ENCODE data around the gene PCDHGC3. TPM values are rescaled to one million over a fixed set of nuclear protein-coding genes. Genes with fewer than 3 reads are reported as not detected.

Gene PCDHGC3
- total RNA-seq, 2 experiments from 2014 or later: not detected

DNA sequence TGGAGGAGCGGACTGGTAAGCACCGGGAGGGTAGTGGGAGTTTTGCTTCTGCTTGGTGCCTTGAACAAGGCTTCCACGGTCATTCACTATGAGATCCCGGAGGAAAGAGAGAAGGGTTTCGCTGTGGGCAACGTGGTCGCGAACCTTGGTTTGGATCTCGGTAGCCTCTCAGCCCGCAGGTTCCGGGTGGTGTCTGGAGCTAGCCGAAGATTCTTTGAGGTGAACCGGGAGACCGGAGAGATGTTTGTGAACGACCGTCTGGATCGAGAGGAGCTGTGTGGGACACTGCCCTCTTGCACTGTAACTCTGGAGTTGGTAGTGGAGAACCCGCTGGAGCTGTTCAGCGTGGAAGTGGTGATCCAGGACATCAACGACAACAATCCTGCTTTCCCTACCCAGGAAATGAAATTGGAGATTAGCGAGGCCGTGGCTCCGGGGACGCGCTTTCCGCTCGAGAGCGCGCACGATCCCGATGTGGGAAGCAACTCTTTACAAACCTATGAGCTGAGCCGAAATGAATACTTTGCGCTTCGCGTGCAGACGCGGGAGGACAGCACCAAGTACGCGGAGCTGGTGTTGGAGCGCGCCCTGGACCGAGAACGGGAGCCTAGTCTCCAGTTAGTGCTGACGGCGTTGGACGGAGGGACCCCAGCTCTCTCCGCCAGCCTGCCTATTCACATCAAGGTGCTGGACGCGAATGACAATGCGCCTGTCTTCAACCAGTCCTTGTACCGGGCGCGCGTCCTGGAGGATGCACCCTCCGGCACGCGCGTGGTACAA, 556 bp downstream of the PCDHGC3 start:
- peaks cover 70% of the 10 kb centered on the region for H3K27me3 Mint-ChIP-seq
- POLR2A ChIA-PET: no interaction called here
- H3K36me3 Mint-ChIP-seq: no peaks in the 10 kb centered on the region
- H3K4me3 Mint-ChIP-seq: peak overlapping the region; percentile 83
- H3K27ac Mint-ChIP-seq: peak overlapping the region; percentile 14
- no peak for DNase-seq
- peak; percentile 22 for ATAC-seq (ENCODE audit: low read depth)
- H3K4me1 Mint-ChIP-seq: peaks cover 18% of the 10 kb centered on the region
- no peaks in the 10 kb centered on the region for H3K9me3 Mint-ChIP-seq

DNA sequence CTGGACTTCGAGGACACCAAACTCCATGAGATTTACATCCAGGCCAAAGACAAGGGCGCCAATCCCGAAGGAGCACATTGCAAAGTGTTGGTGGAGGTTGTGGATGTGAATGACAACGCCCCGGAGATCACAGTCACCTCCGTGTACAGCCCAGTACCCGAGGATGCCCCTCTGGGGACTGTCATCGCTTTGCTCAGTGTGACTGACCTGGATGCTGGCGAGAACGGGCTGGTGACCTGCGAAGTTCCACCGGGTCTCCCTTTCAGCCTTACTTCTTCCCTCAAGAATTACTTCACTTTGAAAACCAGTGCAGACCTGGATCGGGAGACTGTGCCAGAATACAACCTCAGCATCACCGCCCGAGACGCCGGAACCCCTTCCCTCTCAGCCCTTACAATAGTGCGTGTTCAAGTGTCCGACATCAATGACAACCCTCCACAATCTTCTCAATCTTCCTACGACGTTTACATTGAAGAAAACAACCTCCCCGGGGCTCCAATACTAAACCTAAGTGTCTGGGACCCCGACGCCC, 1.3 kb downstream of the PCDHGC3 start:
- H3K9me3 Mint-ChIP-seq: no peaks in the 10 kb centered on the region
- H3K4me3 Mint-ChIP-seq: peak overlapping the region; percentile 83
- peaks cover 18% of the 10 kb centered on the region for H3K4me1 Mint-ChIP-seq
- H3K36me3 Mint-ChIP-seq: no peaks in the 10 kb centered on the region
- POLR2A ChIA-PET: no interaction called here
- H3K27ac Mint-ChIP-seq: no peak overlapping the region
- DNase-seq (no peak), ATAC-seq (ENCODE audit: low read depth) (no peak)
- H3K27me3 Mint-ChIP-seq: peaks cover 77% of the 10 kb centered on the region

GRCh38 chr5:141477815-141478214, 2.0 kb downstream of the PCDHGC3 start:
- ATAC-seq (ENCODE audit: low read depth) (no peak), DNase-seq (no peak)
- Mint-ChIP-seq H3K36me3 (no peaks in the 10 kb centered on the region), H3K4me3 (no peak overlapping the region), H3K4me1 (peaks cover 18% of the 10 kb centered on the region), H3K9me3 (no peaks in the 10 kb centered on the region), H3K27ac (no peak overlapping the region), H3K27me3 (peaks cover 83% of the 10 kb centered on the region)
- POLR2A ChIA-PET: no interaction called here

- H3K4me3 Mint-ChIP-seq: no peak overlapping the region
- no peak for ATAC-seq (ENCODE audit: low read depth)
- POLR2A ChIA-PET: no interaction called here
- peaks cover 18% of the 10 kb centered on the region for H3K4me1 Mint-ChIP-seq
- peaks cover 83% of the 10 kb centered on the region for H3K27me3 Mint-ChIP-seq
- H3K9me3 Mint-ChIP-seq: no peaks in the 10 kb centered on the region
- DNase-seq: no peak
- no peak overlapping the region for H3K27ac Mint-ChIP-seq
- H3K36me3 Mint-ChIP-seq: no peaks in the 10 kb centered on the region
Measured at GRCh38 chr5:141478321-141478945, 2.7 kb downstream of the PCDHGC3 start.

GRCh38 chr5:141479776-141480175, 4.0 kb downstream of the PCDHGC3 start:
- no peak for DNase-seq
- H3K9me3 Mint-ChIP-seq: no peaks in the 10 kb centered on the region
- no peak for ATAC-seq (ENCODE audit: low read depth)
- H3K27ac Mint-ChIP-seq: no peak overlapping the region
- H3K36me3 Mint-ChIP-seq: no peaks in the 10 kb centered on the region
- peaks cover 18% of the 10 kb centered on the region for H3K4me1 Mint-ChIP-seq
- no peak overlapping the region for H3K4me3 Mint-ChIP-seq
- H3K27me3 Mint-ChIP-seq: peaks cover 85% of the 10 kb centered on the region
- POLR2A ChIA-PET: no interaction called here

DNA sequence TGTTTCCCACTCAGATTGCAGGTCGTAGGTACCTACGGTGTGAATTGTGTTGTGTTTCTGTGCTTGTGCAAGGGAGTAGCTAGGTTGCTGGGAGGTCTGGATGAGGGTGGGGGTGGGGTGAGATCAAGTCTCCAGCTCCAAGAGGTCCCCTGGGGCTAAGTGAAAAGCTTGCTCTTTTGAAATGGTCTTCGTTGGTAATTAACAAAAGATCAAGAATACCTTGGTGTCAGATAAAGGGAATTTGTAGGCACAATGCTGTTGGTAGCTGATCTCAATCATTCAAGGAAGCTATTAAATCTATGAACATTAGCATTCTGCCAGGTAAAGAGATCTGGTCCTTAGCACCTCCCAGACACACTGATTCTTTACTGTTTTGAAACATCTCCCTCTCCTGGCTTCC, 8.1 kb downstream of the PCDHGC3 start:
- ATAC-seq (ENCODE audit: low read depth) (no peak), DNase-seq (no peak)
- no peaks in the 10 kb centered on the region for H3K4me1 Mint-ChIP-seq
- H3K9me3 Mint-ChIP-seq: no peaks in the 10 kb centered on the region
- H3K27ac Mint-ChIP-seq: no peak overlapping the region
- H3K27me3 Mint-ChIP-seq: peaks cover 78% of the 10 kb centered on the region
- POLR2A ChIA-PET: no interaction called here
- H3K36me3 Mint-ChIP-seq: no peaks in the 10 kb centered on the region
- no peak overlapping the region for H3K4me3 Mint-ChIP-seq

DNA sequence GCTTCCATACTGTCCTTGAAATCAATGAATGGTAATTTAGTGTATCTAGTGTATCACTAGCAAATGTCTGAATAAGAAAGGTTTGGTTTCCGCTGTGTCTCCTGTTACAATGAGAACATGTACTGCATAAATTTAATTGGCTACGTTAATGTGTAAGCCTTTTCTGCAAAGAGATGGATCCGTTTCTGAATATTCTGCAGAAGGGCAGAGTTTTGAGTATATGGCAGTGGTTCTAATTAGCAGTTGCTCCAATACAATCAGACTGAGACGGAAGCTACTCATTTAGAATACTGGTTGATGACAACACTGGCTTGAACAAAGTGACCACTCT, 8.5 kb downstream of the PCDHGC3 start:
- H3K9me3 Mint-ChIP-seq: no peaks in the 10 kb centered on the region
- H3K27ac Mint-ChIP-seq: no peak overlapping the region
- H3K27me3 Mint-ChIP-seq: peaks cover 78% of the 10 kb centered on the region
- DNase-seq (no peak), ATAC-seq (ENCODE audit: low read depth) (no peak)
- H3K4me3 Mint-ChIP-seq: no peak overlapping the region
- no peaks in the 10 kb centered on the region for H3K36me3 Mint-ChIP-seq
- POLR2A ChIA-PET: no interaction called here
- no peaks in the 10 kb centered on the region for H3K4me1 Mint-ChIP-seq

DNA sequence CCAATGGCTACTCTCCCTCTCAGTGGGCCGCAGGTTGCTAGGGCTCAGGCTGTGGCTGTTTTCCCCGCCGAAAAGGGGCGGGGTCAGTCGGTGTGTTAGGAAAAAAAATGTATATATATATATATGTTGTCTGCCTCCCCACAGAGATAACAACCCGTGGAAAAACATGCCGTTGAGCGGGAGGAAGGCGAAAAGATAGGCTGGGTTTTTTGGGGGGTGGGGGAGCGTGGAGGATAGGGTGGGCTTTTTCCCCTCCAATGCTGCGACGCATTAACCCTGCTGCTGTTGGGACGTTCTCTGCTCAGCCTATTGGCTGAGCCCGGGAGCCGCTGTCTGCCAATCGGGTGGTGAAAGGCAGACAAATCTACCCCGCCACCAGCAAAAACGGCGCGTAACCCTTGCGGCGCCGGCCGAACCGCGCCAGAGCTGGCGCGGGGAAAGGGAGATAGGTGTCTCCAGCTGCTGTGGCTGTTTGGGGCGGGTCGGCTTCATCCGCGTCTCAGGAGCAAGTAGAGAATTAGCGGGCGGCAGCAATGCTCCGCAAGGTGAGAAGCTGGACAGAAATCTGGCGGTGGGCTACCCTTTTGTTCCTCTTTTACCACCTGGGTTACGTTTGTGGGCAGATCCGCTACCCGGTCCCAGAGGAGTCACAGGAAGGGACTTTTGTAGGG, 9.0 kb downstream of the PCDHGC3 start, which contains the start of gene PCDHGC4:
PCDHGC4 (plus strand) TSS at position 390 of the 671 bp plus-strand sequence; CDS start at position 534, 144 bp downstream.
- DNase-seq: no peak
- Mint-ChIP-seq H3K36me3 (no peaks in the 10 kb centered on the region), H3K9me3 (no peaks in the 10 kb centered on the region), H3K27me3 (peaks cover 74% of the 10 kb centered on the region), H3K27ac (no peak within 1 kb of the TSS), H3K4me3 (no peak within 1 kb of the TSS), H3K4me1 (no peaks in the 10 kb centered on the region)
- POLR2A ChIA-PET: no interaction called here
- ATAC-seq (ENCODE audit: low read depth): no peak

DNA sequence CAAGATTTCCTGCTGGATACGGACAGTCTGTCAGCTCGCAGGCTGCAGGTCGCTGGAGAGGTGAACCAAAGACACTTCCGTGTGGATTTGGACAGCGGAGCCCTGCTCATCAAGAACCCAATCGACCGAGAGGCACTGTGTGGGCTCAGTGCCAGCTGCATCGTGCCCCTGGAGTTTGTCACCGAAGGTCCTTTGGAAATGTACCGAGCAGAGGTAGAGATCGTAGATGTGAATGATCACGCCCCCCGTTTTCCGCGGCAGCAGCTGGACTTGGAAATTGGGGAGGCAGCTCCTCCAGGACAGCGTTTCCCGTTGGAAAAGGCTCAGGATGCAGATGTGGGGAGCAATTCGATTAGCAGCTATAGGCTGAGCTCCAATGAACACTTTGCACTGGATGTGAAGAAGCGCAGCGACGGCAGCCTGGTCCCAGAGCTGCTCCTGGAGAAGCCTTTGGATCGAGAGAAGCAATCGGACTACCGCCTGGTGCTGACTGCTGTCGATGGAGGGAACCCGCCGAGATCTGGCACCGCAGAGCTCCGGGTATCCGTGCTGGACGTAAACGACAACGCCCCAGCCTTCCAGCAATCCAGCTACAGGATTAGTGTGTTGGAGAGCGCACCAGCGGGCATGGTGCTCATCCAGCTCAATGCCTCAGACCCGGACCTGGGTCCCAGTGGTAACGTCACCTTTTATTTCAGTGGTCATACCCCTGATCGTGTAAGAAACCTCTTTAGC, 9.7 kb downstream of the PCDHGC3 start:
- POLR2A ChIA-PET: no interaction called here
- Mint-ChIP-seq H3K27ac (no peak overlapping the region), H3K9me3 (no peaks in the 10 kb centered on the region), H3K36me3 (no peaks in the 10 kb centered on the region), H3K27me3 (peaks cover 74% of the 10 kb centered on the region), H3K4me1 (no peaks in the 10 kb centered on the region), H3K4me3 (no peak overlapping the region)
- no peak for DNase-seq
- no peak for ATAC-seq (ENCODE audit: low read depth)

DNA sequence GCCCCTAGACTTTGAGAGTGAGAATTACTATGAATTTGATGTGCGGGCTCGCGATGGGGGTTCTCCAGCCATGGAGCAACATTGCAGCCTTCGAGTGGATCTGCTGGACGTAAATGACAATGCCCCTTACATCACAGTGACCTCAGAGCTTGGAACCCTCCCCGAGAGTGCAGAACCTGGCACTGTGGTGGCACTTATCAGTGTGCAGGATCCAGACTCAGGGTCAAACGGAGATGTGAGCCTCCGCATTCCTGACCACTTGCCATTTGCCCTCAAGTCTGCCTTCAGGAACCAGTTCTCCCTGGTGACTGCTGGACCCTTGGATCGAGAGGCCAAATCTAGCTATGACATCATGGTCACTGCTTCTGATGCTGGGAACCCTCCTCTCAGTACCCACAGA, 10.3 kb downstream of the PCDHGC3 start:
- no peak overlapping the region for H3K27ac Mint-ChIP-seq
- POLR2A ChIA-PET: no interaction called here
- peaks cover 80% of the 10 kb centered on the region for H3K27me3 Mint-ChIP-seq
- H3K36me3 Mint-ChIP-seq: no peaks in the 10 kb centered on the region
- DNase-seq: no peak
- H3K4me1 Mint-ChIP-seq: no peaks in the 10 kb centered on the region
- H3K9me3 Mint-ChIP-seq: no peaks in the 10 kb centered on the region
- H3K4me3 Mint-ChIP-seq: no peak overlapping the region
- ATAC-seq (ENCODE audit: low read depth): no peak

GRCh38 chr5:141487131-141487530, 11.4 kb downstream of the PCDHGC3 start:
- Mint-ChIP-seq H3K4me1 (peaks cover 2% of the 10 kb centered on the region), H3K27me3 (peaks cover 78% of the 10 kb centered on the region), H3K4me3 (no peak overlapping the region), H3K36me3 (no peaks in the 10 kb centered on the region), H3K9me3 (no peaks in the 10 kb centered on the region), H3K27ac (no peak overlapping the region)
- ATAC-seq (ENCODE audit: low read depth) (no peak), DNase-seq (no peak)
- POLR2A ChIA-PET: no interaction called here

- ATAC-seq (ENCODE audit: low read depth): no peak
- Mint-ChIP-seq H3K27ac (no peak within 1 kb of the TSS), H3K27me3 (peaks cover 78% of the 10 kb centered on the region), H3K4me3 (no peak within 1 kb of the TSS), H3K36me3 (no peaks in the 10 kb centered on the region), H3K4me1 (peaks cover 4% of the 10 kb centered on the region), H3K9me3 (no peaks in the 10 kb centered on the region)
- POLR2A ChIA-PET: no interaction called here
- DNase-seq: no peak
Measured at GRCh38 chr5:141488591-141489561, 13.1 kb downstream of the PCDHGC3 start, which contains the start of gene PCDHGC5. PCDHGC5 (plus strand) TSS chr5:141489081; CDS start chr5:141489241, 160 bp downstream.

All from activated naive CD8-positive, alpha-beta T cell treated with anti-CD3 and anti-CD28 coated beads, Interleukin-2, amount 10 ng/mL, durations not matched to agents 7 days and 5 days (primary cell).